Activated naive CD8-positive, alpha-beta T cell treated with anti-CD3 and anti-CD28 coated beads, Interleukin-2, amount 10 ng/mL, durations not matched to agents 7 days and 5 days (primary cell): ENCODE data around the gene TWSG1. TPM values are rescaled to one million over a fixed set of nuclear protein-coding genes. Genes with fewer than 3 reads are reported as not detected.
"Not testable (repeated sequence)": the region's sequence is repeated elsewhere in the genome, so short reads cannot be mapped to it uniquely, and the experiment has no call there.

Experiments
- ATAC-seq: fragments of 150-1000 bp; cut with Tn5 transposase; one replicate; pipeline ENCODE4 v1.10.0; 2021; ENCODE audit warnings: low read depth, moderate library complexity
- POLR2A ChIA-PET: fragments of 350-600 bp; sonication (Branson Sonifier 250); formaldehyde crosslinking; loops from one replicate; lab custom pipeline; 2021; ENCODE audit warnings: antibody characterized with exemption; lab: Charles Lee
- DNase-seq: peaks from one replicate; pipeline ENCODE4 v3.0.0; 2021
- H3K27ac Mint-ChIP-seq: one replicate; pipeline ENCODE4 v1.8.0; 2022; ENCODE audit warnings: mild to moderate bottlenecking, mixed read lengths
- H3K27me3 Mint-ChIP-seq: one replicate; pipeline ENCODE4 v1.8.0; 2022; ENCODE audit warnings: mild to moderate bottlenecking, moderate library complexity, mixed read lengths
- H3K36me3 Mint-ChIP-seq: one replicate; pipeline ENCODE4 v1.8.0; 2021; ENCODE audit warnings: mild to moderate bottlenecking, mixed read lengths
- H3K4me1 Mint-ChIP-seq: one replicate; pipeline ENCODE4 v1.8.0; 2021; ENCODE audit warnings: mixed read lengths
- H3K4me3 Mint-ChIP-seq: one replicate; pipeline ENCODE4 v1.8.0; 2022; ENCODE audit warnings: mild to moderate bottlenecking, moderate library complexity, mixed read lengths
- H3K9me3 Mint-ChIP-seq: one replicate; pipeline ENCODE4 v1.8.0; 2021; ENCODE audit warnings: mixed read lengths
- total RNA-seq, 2 experiments: library from RNA; stranded (reverse); gene quantifications; one replicate each; pipeline ENCODE4 v1.2.3, GENCODE V29; 2021

Gene TWSG1
- total RNA-seq, 2 experiments from 2014 or later = 9.0 to 10.4 TPM

GRCh38 chr18:9426753-9427152, 92.2 kb downstream of the TWSG1 start:
- ATAC-seq (no peak), DNase-seq (no peak)
- Mint-ChIP-seq H3K36me3 (no peaks in the 10 kb centered on the region), H3K27ac (no peak overlapping the region), H3K27me3 (no peaks in the 10 kb centered on the region), H3K4me1 (no peaks in the 10 kb centered on the region), H3K9me3 (peaks cover 1% of the 10 kb centered on the region), H3K4me3 (no peak overlapping the region)
- POLR2A ChIA-PET = no interaction called here

- Mint-ChIP-seq H3K27ac (no peak overlapping the region), H3K9me3 (peaks cover 1% of the 10 kb centered on the region), H3K36me3 (no peaks in the 10 kb centered on the region), H3K4me1 (peaks cover under 1% of the 10 kb centered on the region), H3K27me3 (no peaks in the 10 kb centered on the region), H3K4me3 (no peak overlapping the region)
- POLR2A ChIA-PET = no interaction called here
- no peak for DNase-seq
- ATAC-seq = no peak
These were observed 93.7 kb downstream of the TWSG1 start for GRCh38 chr18:9428301-9428706.

DNA sequence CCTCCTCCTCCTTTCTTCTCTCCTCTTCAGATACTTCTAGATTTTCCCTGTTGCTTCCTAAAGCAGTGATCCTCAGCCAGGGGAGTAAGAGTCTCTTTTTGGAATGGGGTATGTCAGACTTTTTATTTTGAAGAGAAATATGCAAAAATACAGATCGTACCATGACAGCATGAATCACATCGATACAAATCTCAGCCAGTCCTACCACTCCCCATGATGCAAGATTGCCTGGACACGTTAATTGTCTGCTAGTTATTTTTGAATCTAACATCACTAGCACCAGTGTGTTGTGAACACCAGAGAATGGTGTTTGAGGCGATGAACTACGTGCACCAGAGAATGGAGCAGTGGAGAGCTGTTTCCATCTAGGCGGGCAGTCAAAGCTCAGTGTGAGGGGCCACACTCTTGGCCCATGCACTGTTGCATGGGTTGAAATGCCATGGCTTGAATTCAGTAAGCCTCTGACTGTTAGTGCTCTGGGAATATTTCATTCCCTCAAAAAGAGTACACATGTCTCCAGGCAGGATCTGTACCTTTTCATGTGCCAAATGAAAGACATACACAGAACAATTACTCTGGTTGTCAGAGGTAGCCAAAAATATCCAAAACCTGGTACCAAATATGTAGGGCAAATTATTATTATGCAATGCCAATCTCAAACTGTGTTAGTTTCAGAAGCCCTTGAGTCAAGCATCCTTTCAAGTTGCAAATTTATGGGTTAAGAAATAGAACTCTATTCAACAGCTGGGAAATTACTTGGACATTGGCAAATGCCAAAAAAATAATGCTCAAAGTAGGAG, 94.5 kb downstream of the TWSG1 start:
- no peak for DNase-seq
- H3K9me3 Mint-ChIP-seq = peaks cover 1% of the 10 kb centered on the region
- no peaks in the 10 kb centered on the region for H3K27me3 Mint-ChIP-seq
- no peaks in the 10 kb centered on the region for H3K36me3 Mint-ChIP-seq
- no peak overlapping the region for H3K27ac Mint-ChIP-seq
- ATAC-seq = no peak
- POLR2A ChIA-PET = no interaction called here
- H3K4me3 Mint-ChIP-seq = no peak overlapping the region
- peaks cover 6% of the 10 kb centered on the region for H3K4me1 Mint-ChIP-seq

GRCh38 chr18:9429662-9429993, 95.1 kb downstream of the TWSG1 start:
- Mint-ChIP-seq H3K36me3 (no peaks in the 10 kb centered on the region), H3K9me3 (peaks cover 1% of the 10 kb centered on the region), H3K27ac (no peak overlapping the region), H3K4me3 (no peak overlapping the region), H3K4me1 (peaks cover 6% of the 10 kb centered on the region), H3K27me3 (no peaks in the 10 kb centered on the region)
- ATAC-seq = no peak
- POLR2A ChIA-PET = no interaction called here
- DNase-seq = no peak

DNA sequence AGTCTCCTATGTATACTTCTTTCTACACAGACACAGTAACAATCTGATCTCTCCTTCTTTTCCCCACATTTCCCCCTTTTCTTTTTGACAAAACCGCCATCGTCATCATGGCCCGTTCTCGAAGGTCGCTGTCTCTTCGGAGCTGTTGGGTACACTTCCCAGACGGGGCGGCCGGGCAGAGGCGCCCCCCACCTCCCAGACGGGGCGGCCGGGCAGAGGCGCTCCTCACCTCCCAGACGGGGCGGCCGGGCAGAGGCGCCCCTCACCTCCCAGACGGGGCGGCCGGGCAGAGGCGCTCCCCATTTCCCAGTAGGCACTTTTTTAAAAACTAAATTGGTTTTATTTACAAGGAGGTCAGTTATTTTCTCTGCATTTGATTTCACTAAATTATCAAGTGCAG, 95.7 kb downstream of the TWSG1 start:
- DNase-seq, H3K27ac Mint-ChIP-seq, ATAC-seq, POLR2A ChIA-PET, H3K9me3 Mint-ChIP-seq, H3K4me3 Mint-ChIP-seq, H3K4me1 Mint-ChIP-seq, H3K36me3 Mint-ChIP-seq, H3K27me3 Mint-ChIP-seq: not testable (repeated sequence)

DNA sequence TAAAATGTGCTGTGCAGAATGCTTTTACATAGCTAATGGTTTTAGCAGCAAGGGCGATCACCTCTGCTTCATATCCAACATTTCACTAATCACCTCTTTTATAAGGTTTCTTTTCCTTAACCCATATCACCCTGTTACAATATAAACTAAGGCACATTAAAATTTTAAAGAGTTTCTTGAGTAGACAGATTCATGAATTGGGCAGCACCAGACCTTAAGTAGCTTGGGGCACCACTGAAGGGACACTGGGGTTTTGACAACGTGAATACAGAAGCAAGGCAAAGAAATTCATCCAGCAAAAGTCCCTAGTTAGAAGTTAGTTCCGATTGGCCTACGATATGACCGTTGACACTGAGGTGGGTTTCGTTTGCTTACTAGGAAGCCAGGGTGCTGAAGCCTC, 96.7 kb downstream of the TWSG1 start:
- Mint-ChIP-seq H3K9me3 (peaks cover 1% of the 10 kb centered on the region), H3K4me1 (peaks cover 6% of the 10 kb centered on the region), H3K27me3 (no peaks in the 10 kb centered on the region), H3K27ac (no peak overlapping the region), H3K4me3 (no peak overlapping the region), H3K36me3 (no peaks in the 10 kb centered on the region)
- DNase-seq = no peak
- ATAC-seq = no peak
- POLR2A ChIA-PET = interaction anchor here (0.7 kb wide), 1 partner anchor 11 kb away, joined by 5 read pairs; no protein-coding TSS in a partner anchor

GRCh38 chr18:9433122-9433521, 98.5 kb downstream of the TWSG1 start:
- H3K4me3 Mint-ChIP-seq, H3K36me3 Mint-ChIP-seq, H3K4me1 Mint-ChIP-seq, DNase-seq, H3K9me3 Mint-ChIP-seq, POLR2A ChIA-PET, ATAC-seq, H3K27ac Mint-ChIP-seq, H3K27me3 Mint-ChIP-seq: not testable (repeated sequence)

DNA sequence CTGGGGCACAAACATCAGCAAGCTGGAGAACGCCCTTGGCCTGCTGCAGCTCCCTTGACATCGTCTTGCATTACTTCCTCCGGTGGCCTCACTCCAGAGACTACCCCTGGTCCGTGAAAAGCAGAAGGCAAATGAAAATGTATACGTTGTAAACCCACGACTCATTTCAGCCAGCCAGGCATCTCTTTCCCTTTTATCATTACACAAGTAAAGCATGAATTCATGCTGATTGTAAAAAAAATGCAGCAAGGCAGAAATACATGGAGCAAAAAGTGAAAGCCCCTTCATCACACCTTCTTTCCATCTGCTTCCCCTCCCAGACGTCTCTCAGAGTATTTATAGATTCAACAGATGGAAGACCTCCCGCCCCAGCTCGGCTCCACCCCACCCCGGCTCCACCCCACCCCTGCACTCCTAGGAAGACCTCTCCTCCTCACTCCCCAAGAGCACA, 99.1 kb downstream of the TWSG1 start:
- Mint-ChIP-seq H3K4me3 (peak overlapping the region; percentile 25), H3K9me3 (peaks cover 1% of the 10 kb centered on the region)
- ATAC-seq = no peak

GRCh38 chr18:9434122-9434701, 99.6 kb downstream of the TWSG1 start:
- Mint-ChIP-seq H3K27ac (peak overlapping the region; percentile 68), H3K27me3 (peaks cover 2% of the 10 kb centered on the region), H3K9me3 (peaks cover 1% of the 10 kb centered on the region), H3K36me3 (no peaks in the 10 kb centered on the region), H3K4me3 (peak overlapping the region; percentile 25), H3K4me1 (peaks cover 6% of the 10 kb centered on the region)
- DNase-seq (no peak), ATAC-seq (peak; percentile 77)
- POLR2A ChIA-PET = no interaction called here

More for the DNA sequence above, 99.1 kb downstream of the TWSG1 start:
- Mint-ChIP-seq H3K36me3 (no peaks in the 10 kb centered on the region), H3K4me1 (peaks cover 6% of the 10 kb centered on the region), H3K27ac (peak overlapping the region; percentile 68), H3K27me3 (peaks cover 2% of the 10 kb centered on the region)
- POLR2A ChIA-PET = no interaction called here
- DNase-seq = no peak

- Mint-ChIP-seq H3K4me1 (peaks cover 6% of the 10 kb centered on the region), H3K36me3 (no peaks in the 10 kb centered on the region), H3K27ac (no peak overlapping the region), H3K27me3 (peaks cover 2% of the 10 kb centered on the region), H3K9me3 (peaks cover 1% of the 10 kb centered on the region), H3K4me3 (no peak overlapping the region)
- POLR2A ChIA-PET = no interaction called here
- ATAC-seq (no peak), DNase-seq (no peak)
These were observed 100.5 kb downstream of the TWSG1 start for GRCh38 chr18:9435041-9435440.

- Mint-ChIP-seq H3K4me1 (peaks cover 6% of the 10 kb centered on the region), H3K27ac (no peak overlapping the region), H3K36me3 (no peaks in the 10 kb centered on the region), H3K27me3 (peaks cover 2% of the 10 kb centered on the region), H3K4me3 (no peak overlapping the region), H3K9me3 (no peaks in the 10 kb centered on the region)
- ATAC-seq (no peak), DNase-seq (no peak)
- POLR2A ChIA-PET = interaction anchor here (0.6 kb wide), 1 partner anchor 27 kb away, joined by 3 read pairs; no protein-coding TSS in a partner anchor
These were observed 101.8 kb downstream of the TWSG1 start for GRCh38 chr18:9436206-9436929.

GRCh38 chr18:9437021-9437437, 102.5 kb downstream of the TWSG1 start:
- Mint-ChIP-seq H3K27me3 (peaks cover 2% of the 10 kb centered on the region), H3K4me1 (peaks cover 6% of the 10 kb centered on the region), H3K27ac (no peak overlapping the region), H3K9me3 (no peaks in the 10 kb centered on the region), H3K4me3 (no peak overlapping the region), H3K36me3 (no peaks in the 10 kb centered on the region)
- POLR2A ChIA-PET = no interaction called here
- no peak for DNase-seq
- no peak for ATAC-seq

DNA sequence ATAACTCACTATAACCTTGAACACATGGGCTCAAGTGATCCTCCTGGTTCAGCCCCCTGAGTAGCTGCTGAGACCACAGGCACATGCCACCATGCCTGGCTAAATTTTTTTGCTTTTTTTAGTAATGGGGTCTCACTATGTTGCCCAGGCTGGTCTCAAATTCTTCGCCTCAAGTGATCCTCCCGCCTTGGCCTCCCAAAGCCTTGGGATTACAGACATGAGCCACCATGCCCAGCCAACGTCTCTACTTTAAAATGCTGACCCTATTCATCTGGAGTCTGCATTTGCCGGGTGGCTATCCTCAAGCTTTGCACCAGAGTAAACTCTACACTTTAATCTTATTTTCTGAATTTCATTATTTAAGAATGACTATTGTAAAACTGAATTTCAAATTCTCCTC, 103.1 kb downstream of the TWSG1 start:
- ATAC-seq = no peak
- POLR2A ChIA-PET = no interaction called here
- H3K27me3 Mint-ChIP-seq = peaks cover 2% of the 10 kb centered on the region
- no peaks in the 10 kb centered on the region for H3K36me3 Mint-ChIP-seq
- H3K27ac Mint-ChIP-seq = no peak overlapping the region
- no peak overlapping the region for H3K4me3 Mint-ChIP-seq
- peaks cover 6% of the 10 kb centered on the region for H3K4me1 Mint-ChIP-seq
- no peak for DNase-seq
- H3K9me3 Mint-ChIP-seq = no peaks in the 10 kb centered on the region
